Stomach (tissue), 4 donors: ENCODE results near the gene PPM1E.

ENCODE experiments used
- EP300 ChIP-seq: sonication (generic); formaldehyde crosslinking; IDR thresholded peaks from one replicate; pipeline ENCODE4 v1.6.1; 2017; ENCODE audit warnings: antibody characterized with exemption
- POLR2AphosphoS5 ChIP-seq, 3 donors: sonication (generic); formaldehyde crosslinking; IDR thresholded peaks; one replicate each; pipeline ENCODE4 v1.6.1; 2016; ENCODE audit warnings: antibody characterized with exemption in 3 of 3

GRCh38 chr17:58993311-58993710 is 237.7 kb downstream of the PPM1E start:
- TF ChIP-seq EP300: no peak
- no peak for TF ChIP-seq POLR2AphosphoS5 (IDR thresholded peaks at IDR 0.05)
